B cell (primary cell): ENCODE data around the gene RNU5B-1. TPM values are rescaled to one million over a fixed set of nuclear protein-coding genes. Genes with fewer than 3 reads are reported as not detected.

ENCODE experiments used
- ATAC-seq: fragments of 200-7000 bp; cut with Tn5 transposase; one replicate; pipeline ENCODE4 v1.10.0; 2021; ENCODE audit warnings: low read depth, mild to moderate bottlenecking, moderate number of reproducible peaks, moderate library complexity
- CTCF ChIA-PET: fragments of 350-600 bp; sonication (Branson Sonifier 250); formaldehyde crosslinking; loops from one replicate; lab custom pipeline; 2021; ENCODE audit warnings: antibody characterized with exemption, inconsistent platforms; lab: Charles Lee
- POLR2A ChIA-PET: fragments of 350-600 bp; sonication (Branson Sonifier 250); formaldehyde crosslinking; loops from one replicate; lab custom pipeline; 2021; ENCODE audit warnings: antibody characterized with exemption; lab: Charles Lee
- DNase-seq: peaks from one replicate; pipeline ENCODE4 v3.0.0; 2013
- H2AFZ ChIP-seq: 2 replicates; pipeline ENCODE4 v1.6.1; 2012; ENCODE audit warnings: mild to moderate bottlenecking, low read depth, low read length; ENCODE audit not compliant: insufficient read depth, poor library complexity, severe bottlenecking
- H3K27ac ChIP-seq, 2 donors: 1 replicate in 1 of 2; 2 replicates in 1 of 2; pipeline ENCODE4 v1.5.1; 2012 to 2013; ENCODE audit warnings: low read length in 2 of 2, mild to moderate bottlenecking in 2 of 2, moderate library complexity in 1 of 2
- H3K27me3 ChIP-seq, 4 experiments: fragments of 200-600 bp in 1 of 4; sonication (generic) in 1 of 4; replicated peaks in 1 of 4; 1 replicate in 2 of 4; 2 replicates in 2 of 4; pipeline versions ENCODE4 v1.6.1 to v1.7.0; 2013 to 2016; ENCODE audit warnings: low read length in 3 of 4, mild to moderate bottlenecking in 2 of 4, mixed read lengths in 1 of 4, moderate library complexity in 1 of 4; ENCODE audit not compliant: insufficient read depth in 4 of 4, control insufficient read depth in 3 of 4; ENCODE audit errors: control extremely low read depth in 1 of 4
- H3K36me3 ChIP-seq, 2 experiments: replicated peaks in 1 of 2; 1 replicate in 1 of 2; 2 replicates in 1 of 2; pipeline versions ENCODE4 v1.6.1 to v1.7.1; 2013; ENCODE audit warnings: low read length in 1 of 2; ENCODE audit not compliant: insufficient read depth in 2 of 2, control insufficient read depth in 1 of 2; ENCODE audit errors: control extremely low read depth in 1 of 2, extremely low read depth in 1 of 2
- H3K4me1 ChIP-seq, 2 donors: fragments of 200-600 bp in 1 of 2; sonication (generic) in 1 of 2; 1 replicate in 1 of 2; 2 replicates in 1 of 2; pipeline versions ENCODE4 v1.5.1 to v1.6.1; 2013 to 2017; ENCODE audit warnings: low read length in 2 of 2; ENCODE audit not compliant: control insufficient read depth in 2 of 2, insufficient read depth in 2 of 2
- H3K4me2 ChIP-seq: replicated peaks from 2 replicates; pipeline ENCODE3; 2012; ENCODE audit warnings: mild to moderate bottlenecking, low read depth, low read length; ENCODE audit not compliant: poor library complexity, severe bottlenecking
- H3K4me3 ChIP-seq, 5 experiments: fragments of 200-600 bp in 1 of 5; sonication (generic) in 1 of 5; 1 replicate in 3 of 5; 2 replicates in 2 of 5; pipeline versions ENCODE4 v1.5.1 to v1.7.0; 2011 to 2016; ENCODE audit warnings: low read length in 4 of 5, mild to moderate bottlenecking in 4 of 5, low read depth in 2 of 5, control low read depth in 1 of 5, moderate library complexity in 1 of 5; ENCODE audit not compliant: insufficient read depth in 1 of 5; ENCODE audit errors: control extremely low read depth in 1 of 5, extremely low read depth in 1 of 5
- H3K79me2 ChIP-seq: fragments of 200-600 bp; sonication (generic); one replicate; pipeline ENCODE4 v1.6.0; 2016; ENCODE audit warnings: low read length; ENCODE audit not compliant: control insufficient read depth, insufficient read depth
- H3K9ac ChIP-seq: fragments of 200-600 bp; sonication (generic); 2 replicates; pipeline ENCODE4 v1.6.1; 2017; ENCODE audit warnings: mild to moderate bottlenecking, low read length, moderate library complexity
- H3K9me3 ChIP-seq, 3 donors: one replicate each; pipeline versions ENCODE4 v1.6.1 to v1.7.1; 2013; ENCODE audit warnings: low read length in 2 of 3; ENCODE audit not compliant: control insufficient read depth in 2 of 3, insufficient read depth in 1 of 3; ENCODE audit errors: control extremely low read depth in 1 of 3
- H4K20me1 ChIP-seq: 2 replicates; pipeline ENCODE4 v1.6.0; 2012; ENCODE audit warnings: mild to moderate bottlenecking, low read length; ENCODE audit not compliant: insufficient read depth, control insufficient read depth, poor library complexity, severe bottlenecking
- H3K27ac Mint-ChIP-seq: one replicate; pipeline ENCODE4 v1.8.0; 2021; ENCODE audit warnings: mixed read lengths
- H3K27me3 Mint-ChIP-seq: one replicate; pipeline ENCODE4 v1.8.0; 2021; ENCODE audit warnings: mixed read lengths
- H3K4me1 Mint-ChIP-seq: one replicate; pipeline ENCODE4 v1.8.0; 2021; ENCODE audit warnings: mixed read lengths
- H3K4me3 Mint-ChIP-seq: one replicate; pipeline ENCODE4 v1.8.0; 2021; ENCODE audit warnings: mixed read lengths
- H3K9me3 Mint-ChIP-seq: one replicate; pipeline ENCODE4 v1.8.0; 2022; ENCODE audit warnings: mixed read lengths; ENCODE audit not compliant: insufficient read depth
- EZH2 ChIP-seq: IDR thresholded peaks from 2 replicates; pipeline ENCODE4 v1.6.1; 2012; ENCODE audit warnings: borderline replicate concordance, low read depth, mild to moderate bottlenecking, moderate library complexity, low read length; ENCODE audit not compliant: insufficient read depth, poor library complexity, severe bottlenecking
- WGBS: methylation state at CpG from one replicate; pipeline ENCODE4 v1.1.5; 2013; ENCODE audit warnings: missing lambda C conversion rate; ENCODE audit not compliant: insufficient coverage; 5-methylcytosine and 5-hydroxymethylcytosine counted together
- intact Hi-C: fragments of 100-400 bp; cut with micrococcal nuclease; formaldehyde crosslinking; loops from one replicate; pipeline ENCODE4 v1.10.0; 2022
- polyA plus RNA-seq: library from polyadenylated mRNA; depleted of rRNA; stranded (reverse); fragments of >200 nt; gene quantifications from 2 replicates; pipeline ENCODE4 v1.2.3, GENCODE V29; 2012
- total RNA-seq, 2 donors: library from RNA; stranded (reverse); fragments of 120-200 nt in 1 of 2; gene quantifications; 1 replicate in 1 of 2; 2 replicates in 1 of 2; pipeline versions ENCODE4 v1.2.3 to v1.2.4, GENCODE V29; 2013 to 2022
- TF ChIP-seq, protein P1 (sequence below): fragments of 200-600 bp; IDR thresholded peaks from one replicate; pipeline ENCODE4 v1.8.0; 2022; ENCODE audit warnings: antibody characterized with exemption, mild to moderate bottlenecking

Gene RNU5B-1
- total and polyA plus RNA-seq, 2 donors (not counting 1 experiment from before 2014, with no cell fraction given), result 21.7 TPM; not detected in 1

DNA sequence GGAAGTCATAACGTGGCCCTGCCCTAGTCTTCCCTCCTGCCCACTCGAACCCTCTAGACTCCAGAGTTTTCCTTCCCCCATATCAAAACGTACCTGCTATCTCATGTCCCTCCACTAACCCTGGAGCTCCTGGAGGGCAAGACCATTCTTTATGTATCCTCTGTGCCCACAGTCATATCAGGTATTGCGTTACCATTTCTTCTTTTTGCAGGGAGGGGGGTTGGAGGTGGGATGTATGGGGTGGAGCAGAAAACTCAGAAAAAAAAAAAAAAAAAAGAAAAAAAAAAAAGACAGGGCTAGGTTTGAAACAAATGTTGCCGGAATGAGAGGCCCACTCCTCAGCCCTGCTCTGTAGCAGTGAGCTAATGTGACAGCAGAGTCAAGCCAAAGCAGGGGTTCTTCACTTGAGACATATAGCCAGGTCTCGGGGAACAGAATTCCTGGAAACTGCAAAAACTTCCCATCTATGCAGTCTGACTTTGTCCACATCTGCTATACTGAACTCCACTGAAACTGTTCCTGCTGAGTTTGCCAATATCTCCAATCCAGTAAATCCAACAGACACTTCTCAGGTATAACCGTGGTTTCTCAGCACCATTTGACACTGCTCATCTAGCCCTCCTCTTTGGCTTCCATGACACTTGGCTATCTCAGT lies 48.9 kb upstream of the RNU5B-1 start:
- Mint-ChIP-seq H3K27me3 (no peaks in the 10 kb centered on the region), H3K4me3 (no peak overlapping the region), H3K9me3 (no peaks in the 10 kb centered on the region), H3K4me1 (no peaks in the 10 kb centered on the region), H3K27ac (no peak overlapping the region)
- no peaks in the 10 kb centered on the region for H3K27me3 ChIP-seq
- ChIA-PET POLR2A (interaction anchor here (0.5 kb wide), 1 partner anchor 1091 kb away, joined by 4 read pairs; no protein-coding TSS in a partner anchor), CTCF (interaction anchor here (0.6 kb wide), 1 partner anchor 15 kb away, joined by 3 read pairs; no protein-coding TSS in a partner anchor)
- intact Hi-C loops, result no loop called here
- no peak overlapping the region for H3K27ac ChIP-seq
- H4K20me1 ChIP-seq, result no peaks in the 10 kb centered on the region
- no peak overlapping the region for H3K4me3 ChIP-seq
- no peak overlapping the region for H3K4me2 ChIP-seq
- no peaks in the 10 kb centered on the region for H3K4me1 ChIP-seq
- TF ChIP-seq EZH2, result no peak
- TF ChIP-seq, protein P1, sequence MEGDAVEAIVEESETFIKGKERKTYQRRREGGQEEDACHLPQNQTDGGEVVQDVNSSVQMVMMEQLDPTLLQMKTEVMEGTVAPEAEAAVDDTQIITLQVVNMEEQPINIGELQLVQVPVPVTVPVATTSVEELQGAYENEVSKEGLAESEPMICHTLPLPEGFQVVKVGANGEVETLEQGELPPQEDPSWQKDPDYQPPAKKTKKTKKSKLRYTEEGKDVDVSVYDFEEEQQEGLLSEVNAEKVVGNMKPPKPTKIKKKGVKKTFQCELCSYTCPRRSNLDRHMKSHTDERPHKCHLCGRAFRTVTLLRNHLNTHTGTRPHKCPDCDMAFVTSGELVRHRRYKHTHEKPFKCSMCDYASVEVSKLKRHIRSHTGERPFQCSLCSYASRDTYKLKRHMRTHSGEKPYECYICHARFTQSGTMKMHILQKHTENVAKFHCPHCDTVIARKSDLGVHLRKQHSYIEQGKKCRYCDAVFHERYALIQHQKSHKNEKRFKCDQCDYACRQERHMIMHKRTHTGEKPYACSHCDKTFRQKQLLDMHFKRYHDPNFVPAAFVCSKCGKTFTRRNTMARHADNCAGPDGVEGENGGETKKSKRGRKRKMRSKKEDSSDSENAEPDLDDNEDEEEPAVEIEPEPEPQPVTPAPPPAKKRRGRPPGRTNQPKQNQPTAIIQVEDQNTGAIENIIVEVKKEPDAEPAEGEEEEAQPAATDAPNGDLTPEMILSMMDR, result no peak
- peaks cover 9 to 39% of the 10 kb centered on the region in 2 experiments for H3K36me3 ChIP-seq
- no peak for ATAC-seq
- 100% methylated on average over 3 of the region's 7 CpGs for WGBS
- no peaks in the 10 kb centered on the region for H3K9me3 ChIP-seq
- H2AFZ ChIP-seq, result no peak overlapping the region
- no peak for DNase-seq
- H3K9ac ChIP-seq, result no peak overlapping the region
- no peaks in the 10 kb centered on the region for H3K79me2 ChIP-seq
